GM18868 (cell line): ENCODE measurements around the gene ABAT.
"Not testable (repeated sequence)": the region's sequence is repeated elsewhere in the genome, so short reads cannot be mapped to it uniquely, and the experiment has no call there.

ENCODE experiments used
- ATAC-seq: cut with Tn5 transposase; IDR thresholded peaks from one replicate; pipeline ENCODE4 v1.9.1; 2021; ENCODE audit warnings: mild to moderate bottlenecking, moderate library complexity; ENCODE audit not compliant: unreplicated experiment

Gene ABAT

GRCh38 chr16:8678068-8678927 is 3.9 kb downstream of the ABAT start:
- ATAC-seq = no peak

GRCh38 chr16:8679151-8679550 is 4.7 kb downstream of the ABAT start:
- no peak for ATAC-seq

- ATAC-seq = no peak
Measured at GRCh38 chr16:8682551-8683259, 8.3 kb downstream of the ABAT start.

- ATAC-seq = no peak
Measured at GRCh38 chr16:8683640-8684039, 9.2 kb downstream of the ABAT start.

GRCh38 chr16:8685617-8686016 is 11.2 kb downstream of the ABAT start:
- ATAC-seq = no peak

GRCh38 chr16:8686031-8686621 is 11.7 kb downstream of the ABAT start:
- no peak for ATAC-seq

GRCh38 chr16:8686879-8687278 is 12.5 kb downstream of the ABAT start:
- no peak for ATAC-seq

- ATAC-seq = no peak
Measured at GRCh38 chr16:8689686-8690085, 15.3 kb downstream of the ABAT start.

- no peak for ATAC-seq
Measured at GRCh38 chr16:8691728-8692127, 17.3 kb downstream of the ABAT start.

GRCh38 chr16:8694795-8695728 is 20.6 kb downstream of the ABAT start:
- no peak for ATAC-seq

- ATAC-seq = no peak
Measured at GRCh38 chr16:8696880-8697279, 22.5 kb downstream of the ABAT start.

- no peak for ATAC-seq
Measured at GRCh38 chr16:8697965-8698364, 23.5 kb downstream of the ABAT start.

GRCh38 chr16:8703693-8704092 is 29.3 kb downstream of the ABAT start:
- no peak for ATAC-seq

- ATAC-seq = no peak
Measured at GRCh38 chr16:8704098-8704497, 29.7 kb downstream of the ABAT start.

GRCh38 chr16:8705100-8705822 is 30.8 kb downstream of the ABAT start:
- ATAC-seq = not testable (repeated sequence)

GRCh38 chr16:8708536-8708935 is 34.1 kb downstream of the ABAT start:
- ATAC-seq = no peak

GRCh38 chr16:8712589-8713361 is 38.4 kb downstream of the ABAT start:
- ATAC-seq = no peak

- no peak for ATAC-seq
Measured at GRCh38 chr16:8713635-8714172, 39.3 kb downstream of the ABAT start.

GRCh38 chr16:8714174-8714573 is 39.8 kb downstream of the ABAT start:
- no peak for ATAC-seq
